Nephron progenitor cell (in vitro differentiated cells): ENCODE data around the gene RBM19.

Experiments
- DNase-seq: peaks from one replicate; pipeline ENCODE4 v3.0.0; 2021
- H3K27ac Mint-ChIP-seq: 2 replicates; pipeline ENCODE4 v1.8.0; 2021; ENCODE audit warnings: mild to moderate bottlenecking, moderate library complexity, mixed read lengths
- H3K27me3 Mint-ChIP-seq: 2 replicates; pipeline ENCODE4 v1.8.0; 2021; ENCODE audit warnings: mild to moderate bottlenecking, low read depth, mixed read lengths; ENCODE audit not compliant: poor library complexity
- H3K36me3 Mint-ChIP-seq: 2 replicates; pipeline ENCODE4 v1.8.0; 2021; ENCODE audit warnings: low read depth, mixed read lengths
- H3K4me1 Mint-ChIP-seq: 2 replicates; pipeline ENCODE4 v1.8.0; 2021; ENCODE audit warnings: mixed read lengths
- H3K4me3 Mint-ChIP-seq: 2 replicates; pipeline ENCODE4 v1.8.0; 2021; ENCODE audit warnings: mild to moderate bottlenecking, moderate library complexity, mixed read lengths
- H3K9me3 Mint-ChIP-seq: 2 replicates; pipeline ENCODE4 v1.8.0; 2021; ENCODE audit warnings: mild to moderate bottlenecking, moderate library complexity, mixed read lengths
- TF ChIP-seq, protein P1 (sequence below): fragments of 200-600 bp; sonication (generic); IDR thresholded peaks from 2 replicates; pipeline ENCODE4 v1.5.0; 2021; ENCODE audit warnings: antibody characterized with exemption

Gene RBM19

DNA sequence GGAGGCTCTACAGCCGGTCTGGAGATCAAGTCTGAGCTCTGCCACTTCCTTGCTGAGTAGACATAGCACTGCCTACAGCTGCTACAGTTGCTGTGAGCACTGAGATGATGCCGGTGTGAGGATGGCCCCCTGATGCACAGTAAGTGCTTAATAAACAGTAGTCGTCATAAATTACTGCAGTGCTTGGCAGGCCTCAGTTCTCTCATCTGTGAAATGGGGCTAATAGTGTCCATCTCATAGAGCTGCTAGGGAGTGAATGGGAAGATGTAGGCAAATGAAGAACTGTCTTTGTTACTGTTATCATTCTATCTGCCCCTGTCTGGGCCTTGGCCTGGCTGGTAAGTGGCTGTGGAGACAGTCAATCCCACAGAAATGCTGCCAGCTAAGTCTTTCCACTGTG, 124.3 kb downstream of the RBM19 start:
- no peaks in the 10 kb centered on the region for H3K27me3 Mint-ChIP-seq
- H3K27ac Mint-ChIP-seq: no peak overlapping the region
- H3K4me1 Mint-ChIP-seq: peaks cover 51% of the 10 kb centered on the region
- TF ChIP-seq, protein P1, sequence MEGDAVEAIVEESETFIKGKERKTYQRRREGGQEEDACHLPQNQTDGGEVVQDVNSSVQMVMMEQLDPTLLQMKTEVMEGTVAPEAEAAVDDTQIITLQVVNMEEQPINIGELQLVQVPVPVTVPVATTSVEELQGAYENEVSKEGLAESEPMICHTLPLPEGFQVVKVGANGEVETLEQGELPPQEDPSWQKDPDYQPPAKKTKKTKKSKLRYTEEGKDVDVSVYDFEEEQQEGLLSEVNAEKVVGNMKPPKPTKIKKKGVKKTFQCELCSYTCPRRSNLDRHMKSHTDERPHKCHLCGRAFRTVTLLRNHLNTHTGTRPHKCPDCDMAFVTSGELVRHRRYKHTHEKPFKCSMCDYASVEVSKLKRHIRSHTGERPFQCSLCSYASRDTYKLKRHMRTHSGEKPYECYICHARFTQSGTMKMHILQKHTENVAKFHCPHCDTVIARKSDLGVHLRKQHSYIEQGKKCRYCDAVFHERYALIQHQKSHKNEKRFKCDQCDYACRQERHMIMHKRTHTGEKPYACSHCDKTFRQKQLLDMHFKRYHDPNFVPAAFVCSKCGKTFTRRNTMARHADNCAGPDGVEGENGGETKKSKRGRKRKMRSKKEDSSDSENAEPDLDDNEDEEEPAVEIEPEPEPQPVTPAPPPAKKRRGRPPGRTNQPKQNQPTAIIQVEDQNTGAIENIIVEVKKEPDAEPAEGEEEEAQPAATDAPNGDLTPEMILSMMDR: no peak
- no peaks in the 10 kb centered on the region for H3K36me3 Mint-ChIP-seq
- no peaks in the 10 kb centered on the region for H3K9me3 Mint-ChIP-seq
- no peak for DNase-seq
- H3K4me3 Mint-ChIP-seq: no peak overlapping the region

DNA sequence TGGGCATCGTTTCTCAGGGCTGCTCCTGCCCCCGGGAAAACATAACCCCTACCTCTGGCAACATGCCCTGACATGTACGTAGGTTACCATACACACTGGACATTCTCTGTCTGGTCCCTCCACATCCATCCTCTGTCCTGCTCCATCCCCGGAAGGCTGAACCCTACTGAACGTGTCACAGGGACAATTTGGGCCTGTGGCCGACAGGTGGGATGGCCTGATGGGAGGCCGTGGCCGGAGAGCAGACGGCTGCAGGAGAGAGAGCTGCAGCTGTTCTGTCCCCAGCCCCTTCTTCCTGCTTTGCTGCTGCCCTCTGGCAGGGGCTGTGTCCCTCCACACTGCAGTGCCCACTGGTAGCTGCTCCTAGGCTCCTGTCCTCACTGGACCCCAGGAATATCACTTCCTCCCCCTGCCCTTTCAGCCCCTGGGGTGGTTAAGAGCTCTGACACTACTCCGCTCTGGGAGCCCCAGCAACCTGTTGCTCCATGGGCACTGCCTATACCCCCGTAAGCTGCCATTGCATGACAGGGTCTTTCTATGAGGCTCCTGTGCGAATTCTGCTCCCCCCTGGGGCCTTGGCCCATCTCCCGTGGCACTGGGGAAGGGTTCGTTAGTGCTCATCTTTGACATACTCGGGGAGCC, 125.6 kb downstream of the RBM19 start:
- TF ChIP-seq, protein P1: no peak
- H3K4me1 Mint-ChIP-seq: peaks cover 53% of the 10 kb centered on the region
- no peaks in the 10 kb centered on the region for H3K9me3 Mint-ChIP-seq
- H3K27me3 Mint-ChIP-seq: no peaks in the 10 kb centered on the region
- no peaks in the 10 kb centered on the region for H3K36me3 Mint-ChIP-seq
- H3K4me3 Mint-ChIP-seq: no peak overlapping the region
- H3K27ac Mint-ChIP-seq: peak overlapping the region; percentile 18
- no peak for DNase-seq

DNA sequence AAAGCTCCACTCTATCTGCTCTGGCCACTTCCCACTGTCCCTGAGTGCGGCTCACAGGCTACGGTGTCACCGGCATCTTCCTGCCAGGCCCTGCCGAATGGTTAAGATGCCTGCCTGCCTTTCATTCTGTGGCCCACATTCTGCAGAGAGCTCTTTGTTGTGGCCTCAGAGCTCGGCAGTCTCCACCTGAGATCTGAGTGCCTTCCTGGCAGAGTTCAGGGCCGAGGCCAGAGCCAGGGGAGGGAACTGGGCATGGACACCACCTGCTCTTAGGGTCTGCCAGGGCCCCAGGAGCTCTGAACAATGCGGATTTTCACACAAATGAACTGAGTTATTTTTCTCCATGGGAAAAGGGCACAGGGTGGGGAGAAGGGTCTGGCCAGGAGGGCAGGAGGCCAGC, 127.2 kb downstream of the RBM19 start:
- TF ChIP-seq, protein P1: no peak
- peak overlapping the region; percentile 74 for H3K27ac Mint-ChIP-seq
- H3K27me3 Mint-ChIP-seq: peaks cover 2% of the 10 kb centered on the region
- no peaks in the 10 kb centered on the region for H3K36me3 Mint-ChIP-seq
- DNase-seq: no peak
- H3K4me3 Mint-ChIP-seq: no peak overlapping the region
- H3K9me3 Mint-ChIP-seq: no peaks in the 10 kb centered on the region
- H3K4me1 Mint-ChIP-seq: peaks cover 52% of the 10 kb centered on the region

DNA sequence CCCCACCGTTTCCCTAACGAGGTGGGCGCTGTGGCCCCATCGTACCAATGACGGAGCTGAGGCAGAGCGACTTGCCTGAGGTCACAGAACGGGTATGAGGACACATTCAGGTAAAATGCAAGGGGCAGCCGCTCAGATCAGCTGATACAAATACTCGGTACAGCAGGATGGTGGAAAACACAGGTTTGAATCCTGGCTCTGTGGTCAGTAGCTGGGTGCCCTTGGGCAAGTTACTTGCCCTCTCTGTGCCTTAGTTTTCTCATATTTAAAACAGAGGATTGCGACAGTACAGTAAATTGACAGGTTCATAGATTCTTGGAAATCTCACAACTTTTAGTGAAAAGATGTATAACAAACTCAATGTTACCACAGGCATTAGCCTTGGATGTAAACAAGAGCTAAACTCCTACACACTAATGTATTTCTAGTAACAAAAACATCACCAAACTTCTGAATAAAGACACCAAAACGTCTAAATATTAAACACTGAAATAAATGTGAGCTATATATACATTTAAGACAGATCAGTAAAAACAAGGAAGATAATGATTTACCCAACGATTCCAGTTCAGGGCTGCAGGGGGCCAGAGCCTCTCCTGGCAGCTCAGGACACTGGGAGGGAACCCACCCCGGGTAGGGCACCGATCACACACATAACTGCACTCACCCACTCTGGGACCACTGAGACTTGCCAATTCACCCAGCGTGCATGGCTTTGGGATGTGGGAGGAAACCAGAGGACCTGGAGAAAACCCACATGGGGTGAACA, 128.4 kb downstream of the RBM19 start:
- Mint-ChIP-seq H3K4me3 (no peak overlapping the region), H3K27me3 (peaks cover 4% of the 10 kb centered on the region), H3K27ac (no peak overlapping the region), H3K4me1 (peaks cover 57% of the 10 kb centered on the region), H3K9me3 (no peaks in the 10 kb centered on the region), H3K36me3 (no peaks in the 10 kb centered on the region)
- TF ChIP-seq, protein P1: peak; percentile 16
- DNase-seq: no peak

DNA sequence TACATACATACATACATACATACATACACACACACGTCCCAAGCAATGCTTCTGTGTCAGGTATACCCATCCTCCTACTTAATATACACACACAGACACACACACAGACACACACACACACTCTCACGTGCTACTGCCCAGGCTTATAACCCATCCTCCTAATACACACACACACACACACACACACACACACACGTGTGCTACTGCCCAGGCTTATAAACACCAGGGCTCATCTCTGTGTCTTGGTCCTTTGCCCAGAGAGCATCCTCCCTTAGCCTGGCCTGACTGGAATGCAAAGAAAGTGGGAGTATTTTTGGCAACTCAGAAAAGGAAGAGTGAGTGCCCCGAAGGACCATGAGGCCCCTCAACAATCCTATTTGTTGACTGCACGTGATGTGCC, 129.0 kb downstream of the RBM19 start:
- DNase-seq: no peak
- Mint-ChIP-seq H3K36me3 (no peaks in the 10 kb centered on the region), H3K27me3 (peaks cover 4% of the 10 kb centered on the region), H3K9me3 (no peaks in the 10 kb centered on the region), H3K27ac (no peak overlapping the region), H3K4me3 (no peak overlapping the region), H3K4me1 (peaks cover 58% of the 10 kb centered on the region)
- TF ChIP-seq, protein P1: no peak
